ENCODE measurements around the gene NOC3L.
"Not testable (repeated sequence)": the region's sequence is repeated elsewhere in the genome, so short reads cannot be mapped to it uniquely, and the experiment has no call there.

NOC3L gene

DNA sequence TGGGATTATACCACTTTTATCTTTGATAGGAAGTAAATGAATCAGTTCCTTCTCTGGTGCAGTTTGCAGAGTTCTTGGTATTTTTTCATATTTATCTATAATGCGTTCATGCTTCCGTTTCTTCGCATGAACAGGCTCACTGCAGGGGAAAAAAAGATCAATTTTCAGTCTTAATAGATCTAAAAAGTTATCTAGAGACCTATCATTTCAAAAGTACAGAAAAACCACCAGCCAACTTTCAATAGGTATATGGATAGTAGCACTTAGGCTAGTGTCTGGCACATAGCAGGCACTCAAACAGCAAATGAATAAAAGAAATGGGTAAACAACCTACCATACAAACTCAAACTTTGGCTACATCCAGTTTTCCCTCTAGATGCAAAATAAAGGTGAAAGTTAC lies 5.5 kb downstream of the NOC3L start:
- H3K4me3 ChIP-seq (ENCODE audit: low read depth in 1 of 2, low read length in 1 of 2), result no peak overlapping the region
- no peaks in the 10 kb centered on the region for H3K27me3 ChIP-seq
- H3K27ac ChIP-seq, result no peak overlapping the region
- H3K36me3 ChIP-seq, result peaks cover 7% of the 10 kb centered on the region
- peaks cover 4 to 5% of the 10 kb centered on the region in 2 experiments for H3K4me1 ChIP-seq (ENCODE audit: control insufficient read depth in 1 of 2, insufficient read depth in 1 of 2, low read depth in 1 of 2, low read length in 1 of 2)
- TF ChIP-seq, protein P1, sequence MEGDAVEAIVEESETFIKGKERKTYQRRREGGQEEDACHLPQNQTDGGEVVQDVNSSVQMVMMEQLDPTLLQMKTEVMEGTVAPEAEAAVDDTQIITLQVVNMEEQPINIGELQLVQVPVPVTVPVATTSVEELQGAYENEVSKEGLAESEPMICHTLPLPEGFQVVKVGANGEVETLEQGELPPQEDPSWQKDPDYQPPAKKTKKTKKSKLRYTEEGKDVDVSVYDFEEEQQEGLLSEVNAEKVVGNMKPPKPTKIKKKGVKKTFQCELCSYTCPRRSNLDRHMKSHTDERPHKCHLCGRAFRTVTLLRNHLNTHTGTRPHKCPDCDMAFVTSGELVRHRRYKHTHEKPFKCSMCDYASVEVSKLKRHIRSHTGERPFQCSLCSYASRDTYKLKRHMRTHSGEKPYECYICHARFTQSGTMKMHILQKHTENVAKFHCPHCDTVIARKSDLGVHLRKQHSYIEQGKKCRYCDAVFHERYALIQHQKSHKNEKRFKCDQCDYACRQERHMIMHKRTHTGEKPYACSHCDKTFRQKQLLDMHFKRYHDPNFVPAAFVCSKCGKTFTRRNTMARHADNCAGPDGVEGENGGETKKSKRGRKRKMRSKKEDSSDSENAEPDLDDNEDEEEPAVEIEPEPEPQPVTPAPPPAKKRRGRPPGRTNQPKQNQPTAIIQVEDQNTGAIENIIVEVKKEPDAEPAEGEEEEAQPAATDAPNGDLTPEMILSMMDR (IDR thresholded peaks at IDR 0.05), result no peak
- H3K9me3 ChIP-seq, result no peaks in the 10 kb centered on the region

DNA sequence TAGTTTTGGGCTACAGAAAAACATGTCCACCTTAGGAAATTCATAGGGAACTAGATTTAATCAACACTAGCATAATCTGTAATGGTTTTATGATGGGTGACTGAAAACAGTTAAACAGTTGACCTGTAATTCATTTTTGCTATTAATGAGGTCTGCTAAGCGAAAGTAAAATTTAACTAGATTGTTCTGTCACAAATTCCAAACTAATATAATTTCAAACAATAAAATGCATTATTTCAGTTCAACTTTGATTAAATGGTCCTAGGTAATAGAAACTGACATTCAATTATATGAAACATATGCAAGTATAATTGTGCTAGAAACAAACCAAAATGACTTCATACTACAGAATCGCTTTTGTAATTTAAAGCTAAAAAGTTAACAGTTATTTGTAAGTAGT lies 6.9 kb downstream of the NOC3L start:
- TF ChIP-seq, protein P1 (IDR thresholded peaks at IDR 0.05), result no peak
- no peaks in the 10 kb centered on the region for H3K27me3 ChIP-seq
- no peak overlapping the region for H3K4me3 ChIP-seq (ENCODE audit: low read depth in 1 of 2, low read length in 1 of 2)
- H3K4me1 ChIP-seq (ENCODE audit: control insufficient read depth in 1 of 2, insufficient read depth in 1 of 2, low read depth in 1 of 2, low read length in 1 of 2), result no peaks in the 10 kb centered on the region
- no peaks in the 10 kb centered on the region for H3K9me3 ChIP-seq
- peaks cover 7% of the 10 kb centered on the region for H3K36me3 ChIP-seq
- H3K27ac ChIP-seq, result no peak overlapping the region

DNA sequence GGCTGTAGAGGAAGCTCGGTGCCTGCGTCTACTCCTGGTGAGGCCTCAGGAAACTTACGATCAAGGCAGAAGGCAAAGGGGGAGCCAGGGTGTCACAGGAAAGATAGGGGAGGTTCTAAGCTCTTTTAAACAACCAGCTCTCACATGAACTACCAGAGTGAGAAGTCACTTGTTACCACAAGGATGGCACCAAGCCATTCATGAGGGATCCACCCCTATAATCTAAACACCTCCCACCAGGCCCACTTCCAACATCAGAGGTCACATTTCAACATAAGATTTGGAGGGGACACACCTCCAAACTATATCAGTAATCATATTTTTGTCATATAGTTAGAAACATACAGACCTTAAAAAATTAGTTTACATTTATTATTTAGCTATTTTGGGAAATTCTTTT lies 9.4 kb downstream of the NOC3L start:
- H3K36me3 ChIP-seq, result peaks cover 11% of the 10 kb centered on the region

DNA sequence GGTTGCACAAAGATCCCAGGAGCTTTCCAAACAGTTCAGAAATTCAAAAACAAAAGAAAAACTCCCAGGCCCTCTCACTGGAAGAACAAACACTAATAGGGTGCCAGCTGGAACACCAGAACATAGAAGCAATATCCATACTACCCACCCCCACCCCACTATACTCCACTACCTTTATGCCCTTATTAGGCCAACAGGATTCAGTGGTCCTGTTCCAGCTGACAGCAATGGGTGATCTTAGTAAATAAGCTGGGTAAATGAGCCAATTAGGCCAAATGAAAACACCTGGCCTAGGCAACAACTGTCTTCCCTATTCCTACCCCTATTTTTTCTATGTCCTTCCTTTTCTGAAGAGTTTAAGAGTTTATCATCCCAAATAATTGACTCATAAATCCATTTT lies 11.7 kb downstream of the NOC3L start:
- no peaks in the 10 kb centered on the region for H3K27me3 ChIP-seq
- H3K4me1 ChIP-seq (ENCODE audit: control insufficient read depth in 1 of 2, insufficient read depth in 1 of 2, low read depth in 1 of 2, low read length in 1 of 2), result no peaks in the 10 kb centered on the region
- peaks cover 4% of the 10 kb centered on the region for H3K36me3 ChIP-seq
- TF ChIP-seq, protein P1 (IDR thresholded peaks at IDR 0.05), result no peak
- H3K4me3 ChIP-seq (ENCODE audit: low read depth in 1 of 2, low read length in 1 of 2), result no peak overlapping the region
- H3K9me3 ChIP-seq, result no peaks in the 10 kb centered on the region
- H3K27ac ChIP-seq, result no peak overlapping the region

More for the DNA sequence above, 9.4 kb downstream of the NOC3L start:
- TF ChIP-seq, protein P1 (IDR thresholded peaks at IDR 0.05), result no peak
- Histone ChIP-seq H3K4me3 (ENCODE audit: low read depth in 1 of 2, low read length in 1 of 2) (no peak overlapping the region), H3K9me3 (no peaks in the 10 kb centered on the region), H3K27ac (no peak overlapping the region), H3K4me1 (ENCODE audit: control insufficient read depth in 1 of 2, insufficient read depth in 1 of 2, low read depth in 1 of 2, low read length in 1 of 2) (no peaks in the 10 kb centered on the region), H3K27me3 (no peaks in the 10 kb centered on the region)

DNA sequence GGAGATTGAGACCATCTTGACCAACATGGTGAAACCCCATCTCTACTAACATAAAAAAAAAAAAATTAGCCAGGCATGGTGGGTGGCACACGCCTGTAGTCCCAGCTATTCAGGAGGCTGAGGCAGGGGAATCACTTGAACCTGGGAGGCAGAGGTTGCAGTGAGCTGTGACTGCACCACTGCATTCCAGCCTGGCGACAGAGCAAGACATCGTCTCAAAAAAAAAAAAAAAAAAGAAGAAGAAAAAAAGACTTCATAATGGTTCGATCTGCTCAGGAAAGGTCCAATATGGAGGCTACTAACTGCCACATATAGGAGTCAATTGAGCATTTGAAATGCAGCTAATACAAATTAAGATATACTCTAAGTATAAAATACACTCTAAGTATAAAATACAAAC lies 12.2 kb downstream of the NOC3L start:
- H3K4me3 ChIP-seq (ENCODE audit: low read depth in 1 of 2, low read length in 1 of 2); H3K9me3 ChIP-seq; H3K4me1 ChIP-seq (ENCODE audit: control insufficient read depth in 1 of 2, insufficient read depth in 1 of 2, low read depth in 1 of 2, low read length in 1 of 2); H3K27ac ChIP-seq; H3K36me3 ChIP-seq; H3K27me3 ChIP-seq: not testable (repeated sequence)

DNA sequence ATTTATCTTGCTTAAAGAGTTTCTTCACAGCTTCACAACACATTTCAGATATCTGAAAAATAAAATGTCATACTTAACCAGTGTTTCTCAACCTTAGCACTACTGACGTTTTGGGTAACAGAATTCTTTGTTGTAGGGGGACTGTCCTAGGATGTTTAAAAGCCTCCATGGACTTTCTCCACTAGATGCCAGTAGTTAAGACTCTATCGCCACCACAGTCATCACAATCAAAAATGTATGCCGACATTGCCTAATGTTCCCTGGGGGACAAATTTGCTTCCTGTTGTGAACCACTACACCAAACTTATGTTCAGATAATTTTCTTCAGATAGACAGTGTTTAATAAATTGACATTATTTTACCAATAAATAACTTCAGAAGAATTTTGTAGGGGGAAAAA lies 13.4 kb downstream of the NOC3L start:
- Histone ChIP-seq H3K27me3 (no peaks in the 10 kb centered on the region), H3K27ac (no peak overlapping the region), H3K36me3 (peaks cover 7% of the 10 kb centered on the region), H3K4me1 (ENCODE audit: control insufficient read depth in 1 of 2, insufficient read depth in 1 of 2, low read depth in 1 of 2, low read length in 1 of 2) (no peaks in the 10 kb centered on the region), H3K9me3 (no peaks in the 10 kb centered on the region), H3K4me3 (ENCODE audit: low read depth in 1 of 2, low read length in 1 of 2) (no peak overlapping the region)
- TF ChIP-seq, protein P1 (IDR thresholded peaks at IDR 0.05), result no peak
